CD4-positive, CD25-positive, alpha-beta regulatory T cell (primary cell): ENCODE results near the gene SEMA3A. TPM values are rescaled to one million over a fixed set of nuclear protein-coding genes. Genes with fewer than 3 reads are reported as not detected.

ENCODE experiments used
- ATAC-seq, 2 donors: fragments of 150-1000 bp; cut with Tn5 transposase; one replicate each; pipeline ENCODE4 v1.10.0; 2021; ENCODE audit warnings: low read depth in 2 of 2, moderate number of reproducible peaks in 2 of 2, moderate library complexity in 1 of 2
- DNase-seq, 3 donors: peaks; one replicate each; pipeline versions ENCODE4 v3.0.0 to v3.0.0-alpha.2; 2012 to 2022; ENCODE audit warnings: mixed read lengths in 1 of 3
- H3K27ac ChIP-seq: one replicate; pipeline ENCODE4 v1.7.0; 2013; ENCODE audit warnings: mild to moderate bottlenecking, low read length; ENCODE audit not compliant: insufficient read depth, poor library complexity, severe bottlenecking
- H3K27me3 ChIP-seq: one replicate; pipeline ENCODE4 v1.7.0; 2013; ENCODE audit warnings: low read length; ENCODE audit not compliant: control insufficient read depth, insufficient read depth
- H3K36me3 ChIP-seq: one replicate; pipeline ENCODE4 v1.7.0; 2013; ENCODE audit warnings: mild to moderate bottlenecking, low read length, moderate library complexity; ENCODE audit not compliant: control insufficient read depth, insufficient read depth
- H3K4me1 ChIP-seq: 2 replicates; pipeline ENCODE4 v1.7.0; 2013; ENCODE audit warnings: mild to moderate bottlenecking, low read length; ENCODE audit not compliant: insufficient read depth, control insufficient read depth, poor library complexity, severe bottlenecking
- H3K4me3 ChIP-seq: one replicate; pipeline ENCODE4 v1.7.0; 2013; ENCODE audit warnings: low read depth, mild to moderate bottlenecking, low read length, moderate library complexity
- H3K9me3 ChIP-seq, 2 experiments: 1 replicate in 1 of 2; 2 replicates in 1 of 2; pipeline ENCODE4 v1.7.0; 2013; ENCODE audit warnings: low read length in 2 of 2, mild to moderate bottlenecking in 1 of 2, moderate library complexity in 1 of 2; ENCODE audit not compliant: control insufficient read depth in 2 of 2
- H3K27ac Mint-ChIP-seq, 3 donors: one replicate each; pipeline ENCODE4 v1.8.0; 2020 to 2022; ENCODE audit warnings: mild to moderate bottlenecking in 3 of 3, mixed read lengths in 3 of 3, moderate library complexity in 2 of 3
- H3K27me3 Mint-ChIP-seq: one replicate; pipeline ENCODE4 v1.8.0; 2022; ENCODE audit warnings: mild to moderate bottlenecking, mixed read lengths
- H3K36me3 Mint-ChIP-seq: one replicate; pipeline ENCODE4 v1.8.0; 2020; ENCODE audit warnings: mixed read lengths
- H3K4me1 Mint-ChIP-seq, 4 donors: one replicate each; pipeline ENCODE4 v1.8.0; 2020 to 2022; ENCODE audit warnings: mixed read lengths in 4 of 4, mild to moderate bottlenecking in 1 of 4
- H3K4me3 Mint-ChIP-seq, 4 donors: one replicate each; pipeline ENCODE4 v1.8.0; 2020 to 2022; ENCODE audit warnings: mild to moderate bottlenecking in 4 of 4, mixed read lengths in 4 of 4, moderate library complexity in 3 of 4
- H3K9me3 Mint-ChIP-seq, 7 donors: one replicate each; pipeline ENCODE4 v1.8.0; 2020 to 2022; ENCODE audit warnings: mixed read lengths in 7 of 7, mild to moderate bottlenecking in 3 of 7, moderate library complexity in 2 of 7
- polyA plus RNA-seq, 4 donors: library from polyadenylated mRNA; unstranded; fragments of 300-500 nt; fragmentation: Illumina TruSeq; gene quantifications; one replicate each; pipeline ENCODE4 v1.2.3, GENCODE V29; 2021
- total RNA-seq: library from RNA; stranded (reverse); gene quantifications from one replicate; pipeline ENCODE4 v1.2.3, GENCODE V29; 2022

Gene SEMA3A
- total and polyA plus RNA-seq, 5 donors from 2014 or later = not detected

- Histone ChIP-seq H3K4me3 (no peak overlapping the region), H3K9me3 (peaks cover 0 to 4% of the 10 kb centered on the region in 2 experiments), H3K4me1 (no peaks in the 10 kb centered on the region), H3K36me3 (no peaks in the 10 kb centered on the region), H3K27me3 (no peaks in the 10 kb centered on the region), H3K27ac (no peak overlapping the region)
- Mint-ChIP-seq H3K27ac (no peak overlapping the region), H3K27me3 (no peaks in the 10 kb centered on the region), H3K36me3 (no peaks in the 10 kb centered on the region), H3K4me3 (no peak overlapping the region), H3K9me3 (peaks cover 0 to 9% (median 3%) of the 10 kb centered on the region in 7 donors), H3K4me1 (no peaks in the 10 kb centered on the region)
- no peak for DNase-seq
- ATAC-seq = no peak
Observed at GRCh38 chr7:84138411-84138810, 56.2 kb downstream of the SEMA3A start.

DNA sequence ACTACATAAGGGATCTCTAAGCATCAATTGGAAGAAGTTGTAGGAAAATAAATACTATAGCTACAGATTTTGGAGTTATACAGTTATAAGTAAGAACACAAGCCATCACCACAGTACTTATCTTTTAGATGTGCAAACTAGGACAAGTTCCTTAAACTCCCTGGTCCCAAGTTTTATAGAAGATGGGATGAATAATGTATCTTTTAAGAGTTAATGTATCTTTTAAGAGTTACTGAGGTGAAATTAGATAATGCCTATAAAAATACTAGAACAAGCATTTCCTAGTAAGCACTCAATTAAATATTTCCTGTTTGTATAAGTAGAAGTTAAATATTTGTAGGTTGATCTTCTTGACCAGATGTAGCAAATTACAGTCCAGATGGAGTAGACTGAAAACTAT is 56.8 kb downstream of the SEMA3A start:
- Mint-ChIP-seq H3K36me3 (no peaks in the 10 kb centered on the region), H3K27me3 (no peaks in the 10 kb centered on the region), H3K9me3 (peaks cover 0 to 9% (median 3%) of the 10 kb centered on the region in 7 donors), H3K27ac (no peak overlapping the region), H3K4me3 (no peak overlapping the region), H3K4me1 (no peaks in the 10 kb centered on the region)
- Histone ChIP-seq H3K27ac (no peak overlapping the region), H3K4me1 (no peaks in the 10 kb centered on the region), H3K4me3 (no peak overlapping the region), H3K27me3 (no peaks in the 10 kb centered on the region), H3K36me3 (no peaks in the 10 kb centered on the region), H3K9me3 (peaks cover 0 to 4% of the 10 kb centered on the region in 2 experiments)
- no peak for ATAC-seq
- DNase-seq = no peak

DNA sequence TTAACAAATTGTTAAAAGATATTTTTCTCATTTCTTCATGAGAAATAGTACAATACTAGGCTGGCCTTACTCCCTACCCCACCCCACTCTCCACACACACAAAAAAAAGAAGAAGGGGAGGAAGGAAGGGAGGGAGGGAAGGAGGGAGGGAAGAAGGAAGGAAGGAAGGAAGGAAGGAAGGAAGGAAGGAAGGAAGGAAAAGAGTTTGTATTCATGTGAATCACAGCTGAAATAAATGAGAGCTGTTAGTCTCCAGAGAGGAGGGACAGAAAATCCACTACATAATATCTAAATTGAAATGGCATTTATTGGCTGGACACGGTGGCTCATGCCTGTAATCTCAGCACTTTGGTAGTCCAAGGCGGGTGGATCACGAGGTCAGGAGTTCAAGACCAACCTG is 57.8 kb downstream of the SEMA3A start:
- ATAC-seq = no peak
- Mint-ChIP-seq H3K9me3 (peaks cover 0 to 8% (median 3%) of the 10 kb centered on the region in 7 donors), H3K4me3 (no peak overlapping the region), H3K4me1 (no peaks in the 10 kb centered on the region), H3K36me3 (no peaks in the 10 kb centered on the region), H3K27me3 (no peaks in the 10 kb centered on the region), H3K27ac (no peak overlapping the region)
- peaks cover 0 to under 1% of the 10 kb centered on the region in 2 experiments for H3K9me3 ChIP-seq
- no peaks in the 10 kb centered on the region for H3K4me1 ChIP-seq
- H3K27me3 ChIP-seq = no peaks in the 10 kb centered on the region
- H3K27ac ChIP-seq = no peak overlapping the region
- DNase-seq = no peak
- H3K36me3 ChIP-seq = no peaks in the 10 kb centered on the region
- H3K4me3 ChIP-seq = no peak overlapping the region

DNA sequence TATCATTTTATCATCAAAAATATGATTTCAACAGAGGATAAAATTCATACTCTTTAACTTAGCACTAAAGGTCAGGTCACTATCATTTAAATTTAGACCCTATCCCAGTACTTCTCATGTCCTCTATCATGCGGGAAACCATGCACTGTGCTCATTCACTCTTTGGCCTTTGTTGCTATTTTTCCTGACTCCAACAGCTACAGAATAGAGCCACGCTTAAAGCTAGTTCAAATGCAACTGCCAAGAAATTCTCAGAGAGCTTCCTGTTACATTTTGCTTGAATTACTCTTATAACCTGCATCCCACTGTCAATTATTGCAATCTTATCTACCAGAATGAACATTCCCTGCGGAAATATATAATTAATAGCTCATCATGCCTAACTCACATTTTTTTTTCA is 58.3 kb downstream of the SEMA3A start:
- H3K4me3 Mint-ChIP-seq = no peak overlapping the region
- H3K9me3 ChIP-seq = no peaks in the 10 kb centered on the region
- no peaks in the 10 kb centered on the region for H3K36me3 ChIP-seq
- ATAC-seq = no peak
- H3K4me1 Mint-ChIP-seq = no peaks in the 10 kb centered on the region
- no peaks in the 10 kb centered on the region for H3K27me3 Mint-ChIP-seq
- no peak overlapping the region for H3K27ac ChIP-seq
- H3K9me3 Mint-ChIP-seq = peaks cover 0 to 4% (median 2%) of the 10 kb centered on the region in 7 donors
- DNase-seq = no peak
- H3K27ac Mint-ChIP-seq = no peak overlapping the region
- no peaks in the 10 kb centered on the region for H3K27me3 ChIP-seq
- no peaks in the 10 kb centered on the region for H3K4me1 ChIP-seq
- no peak overlapping the region for H3K4me3 ChIP-seq
- H3K36me3 Mint-ChIP-seq = no peaks in the 10 kb centered on the region

DNA sequence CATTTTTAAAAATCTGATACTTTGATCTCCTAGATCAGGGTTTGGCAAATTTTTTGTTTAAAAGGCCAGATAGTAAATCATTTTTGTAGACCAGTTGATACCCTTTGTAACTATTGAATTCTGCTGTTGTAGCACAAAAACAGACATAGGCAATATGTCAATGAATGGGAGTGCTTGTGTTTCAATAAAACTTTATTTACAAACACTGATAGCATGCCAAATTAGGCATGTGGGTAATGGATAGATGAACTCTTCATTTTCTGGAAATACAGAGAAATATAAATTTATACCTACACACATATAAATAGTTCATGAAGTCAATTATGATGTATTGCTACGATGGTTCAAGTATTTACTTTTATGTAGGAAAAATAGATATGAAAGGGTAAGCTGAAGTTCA is 60.4 kb downstream of the SEMA3A start:
- Mint-ChIP-seq H3K27ac (no peak overlapping the region), H3K9me3 (peaks cover 0 to 4% (median 2%) of the 10 kb centered on the region in 7 donors)
- H3K4me1 ChIP-seq = no peaks in the 10 kb centered on the region

GRCh38 chr7:84125654-84126053 is 68.9 kb downstream of the SEMA3A start:
- no peak overlapping the region for H3K27ac Mint-ChIP-seq
- Histone ChIP-seq H3K27ac (no peak overlapping the region), H3K4me1 (no peaks in the 10 kb centered on the region), H3K9me3 (peaks cover 0 to 3% of the 10 kb centered on the region in 2 experiments), H3K36me3 (no peaks in the 10 kb centered on the region), H3K4me3 (no peak overlapping the region), H3K27me3 (no peaks in the 10 kb centered on the region)
- no peaks in the 10 kb centered on the region for H3K36me3 Mint-ChIP-seq
- DNase-seq = no peak
- H3K4me3 Mint-ChIP-seq = no peak overlapping the region
- no peak for ATAC-seq
- peaks cover 0 to 7% (median 3%) of the 10 kb centered on the region in 7 donors for H3K9me3 Mint-ChIP-seq
- peaks cover 0 to 3% (median 0%) of the 10 kb centered on the region in 4 donors for H3K4me1 Mint-ChIP-seq
- no peaks in the 10 kb centered on the region for H3K27me3 Mint-ChIP-seq

More for the DNA sequence above, 60.4 kb downstream of the SEMA3A start:
- no peak for ATAC-seq
- H3K27ac ChIP-seq = no peak overlapping the region
- H3K36me3 ChIP-seq = no peaks in the 10 kb centered on the region
- no peaks in the 10 kb centered on the region for H3K36me3 Mint-ChIP-seq
- H3K4me1 Mint-ChIP-seq = no peaks in the 10 kb centered on the region
- no peak overlapping the region for H3K4me3 Mint-ChIP-seq
- H3K9me3 ChIP-seq = no peaks in the 10 kb centered on the region
- DNase-seq = no peak
- no peaks in the 10 kb centered on the region for H3K27me3 ChIP-seq
- H3K4me3 ChIP-seq = no peak overlapping the region
- no peaks in the 10 kb centered on the region for H3K27me3 Mint-ChIP-seq

GRCh38 chr7:84123965-84124547 is 70.5 kb downstream of the SEMA3A start:
- Mint-ChIP-seq H3K27ac (no peak overlapping the region), H3K4me3 (no peak overlapping the region), H3K36me3 (no peaks in the 10 kb centered on the region), H3K9me3 (peaks cover 0 to 4% (median 1%) of the 10 kb centered on the region in 7 donors), H3K4me1 (peaks cover 0 to 3% (median 0%) of the 10 kb centered on the region in 4 donors), H3K27me3 (no peaks in the 10 kb centered on the region)
- Histone ChIP-seq H3K36me3 (no peaks in the 10 kb centered on the region), H3K27ac (no peak overlapping the region), H3K4me3 (no peak overlapping the region), H3K4me1 (no peaks in the 10 kb centered on the region), H3K27me3 (no peaks in the 10 kb centered on the region), H3K9me3 (peaks cover 0 to 3% of the 10 kb centered on the region in 2 experiments)
- DNase-seq (no peak), ATAC-seq (no peak)
